ENCODE data around the gene PPARA.

- TF ChIP-seq SP1 (IDR thresholded peaks at IDR 0.05; ENCODE audit: low read depth) (no peak), TCF7L2 (IDR thresholded peaks at IDR 0.05; ENCODE audit: borderline replicate concordance, extremely low read depth, insufficient read depth, insufficient read length) (no peak)
- TF ChIP-seq, protein P1, sequence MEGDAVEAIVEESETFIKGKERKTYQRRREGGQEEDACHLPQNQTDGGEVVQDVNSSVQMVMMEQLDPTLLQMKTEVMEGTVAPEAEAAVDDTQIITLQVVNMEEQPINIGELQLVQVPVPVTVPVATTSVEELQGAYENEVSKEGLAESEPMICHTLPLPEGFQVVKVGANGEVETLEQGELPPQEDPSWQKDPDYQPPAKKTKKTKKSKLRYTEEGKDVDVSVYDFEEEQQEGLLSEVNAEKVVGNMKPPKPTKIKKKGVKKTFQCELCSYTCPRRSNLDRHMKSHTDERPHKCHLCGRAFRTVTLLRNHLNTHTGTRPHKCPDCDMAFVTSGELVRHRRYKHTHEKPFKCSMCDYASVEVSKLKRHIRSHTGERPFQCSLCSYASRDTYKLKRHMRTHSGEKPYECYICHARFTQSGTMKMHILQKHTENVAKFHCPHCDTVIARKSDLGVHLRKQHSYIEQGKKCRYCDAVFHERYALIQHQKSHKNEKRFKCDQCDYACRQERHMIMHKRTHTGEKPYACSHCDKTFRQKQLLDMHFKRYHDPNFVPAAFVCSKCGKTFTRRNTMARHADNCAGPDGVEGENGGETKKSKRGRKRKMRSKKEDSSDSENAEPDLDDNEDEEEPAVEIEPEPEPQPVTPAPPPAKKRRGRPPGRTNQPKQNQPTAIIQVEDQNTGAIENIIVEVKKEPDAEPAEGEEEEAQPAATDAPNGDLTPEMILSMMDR (IDR thresholded peaks at IDR 0.05 in 2 of 3, conservative IDR thresholded peaks at IDR 0.05 in 1 of 3; ENCODE audit: borderline replicate concordance in 1 of 3, insufficient read depth in 1 of 3, low read depth in 2 of 3, low read length in 2 of 3) = no peak
Measured at GRCh38 chr22:46123694-46124382, 26.5 kb upstream of the PPARA start.
